Measurements from ENCODE around the gene LMBR1.
"Not testable (repeated sequence)": the region's sequence is repeated elsewhere in the genome, so short reads cannot be mapped to it uniquely, and the experiment has no call there.

The LMBR1 gene

GRCh38 chr7:156920076-156920475, 27.1 kb upstream of the LMBR1 start:
- H3K9me3 Mint-ChIP-seq = peaks cover 4 to 6% of the 10 kb centered on the region in 2 donors
- peak overlapping the region in 1 of 2 donors; percentile 38 for H3K27ac Mint-ChIP-seq
- peak overlapping the region in 1 of 2 donors; percentile 51 for H3K4me3 Mint-ChIP-seq
- ATAC-seq (no peak), DNase-seq (no peak)
- peaks cover 59% of the 10 kb centered on the region for H3K27me3 Mint-ChIP-seq
- peaks cover 67% of the 10 kb centered on the region for H3K4me1 Mint-ChIP-seq

- no peak for DNase-seq
- peaks cover 54% of the 10 kb centered on the region for H3K27me3 Mint-ChIP-seq
- H3K9me3 Mint-ChIP-seq = peaks cover 4 to 6% of the 10 kb centered on the region in 2 donors
- peak overlapping the region in 1 of 2 donors; percentile 30 for H3K27ac Mint-ChIP-seq
- H3K4me3 Mint-ChIP-seq = peak overlapping the region in 1 of 2 donors; percentile 64
- H3K4me1 Mint-ChIP-seq = peaks cover 62% of the 10 kb centered on the region
- no peak for ATAC-seq
These were observed 26.2 kb upstream of the LMBR1 start for GRCh38 chr7:156919132-156919713.

- Mint-ChIP-seq H3K4me3 (peak overlapping the region; percentile 24 to 64), H3K9me3 (peaks cover 4 to 6% of the 10 kb centered on the region in 2 donors), H3K4me1 (peaks cover 56% of the 10 kb centered on the region), H3K27ac (peak overlapping the region in 1 of 2 donors; percentile 66), H3K27me3 (peaks cover 57% of the 10 kb centered on the region)
- DNase-seq (no peak), ATAC-seq (peak; percentile 72)
These were observed 25.7 kb upstream of the LMBR1 start for GRCh38 chr7:156918635-156919034.

DNA sequence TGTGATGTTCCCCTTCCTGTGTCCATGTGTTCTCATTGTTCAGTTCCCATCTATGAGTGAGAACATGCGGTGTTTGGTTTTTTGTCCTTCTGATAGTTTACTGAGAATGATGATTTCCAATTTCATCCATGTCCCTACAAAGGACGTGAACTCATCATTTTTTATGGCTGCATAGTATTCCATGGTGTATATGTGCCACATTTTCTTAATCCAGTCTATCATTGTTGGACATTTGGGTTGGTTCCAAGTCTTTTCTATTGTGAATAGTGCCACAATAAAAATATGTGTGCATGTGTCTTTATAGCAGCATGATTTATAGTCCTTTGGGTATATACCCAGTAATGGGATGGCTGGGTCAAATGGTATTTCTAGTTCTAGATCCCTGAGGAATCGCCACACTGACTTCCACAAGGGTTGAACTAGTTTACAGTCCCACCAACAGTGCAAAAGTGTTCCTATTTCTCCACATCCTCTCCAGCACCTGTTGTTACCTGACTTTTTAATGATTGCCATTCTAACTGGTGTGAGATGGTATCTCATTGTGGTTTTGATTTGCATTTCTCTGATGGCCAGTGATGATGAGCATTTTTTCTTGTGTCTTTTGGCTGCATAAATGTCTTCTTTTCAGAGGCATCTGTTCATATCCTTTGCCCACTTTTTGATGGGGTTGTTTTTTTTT, 16.7 kb upstream of the LMBR1 start:
- not testable (repeated sequence) for H3K9me3 Mint-ChIP-seq, H3K27ac Mint-ChIP-seq, H3K4me3 Mint-ChIP-seq, ATAC-seq, DNase-seq
- H3K27me3 Mint-ChIP-seq = peaks cover 20% of the 10 kb centered on the region
- peaks cover 13% of the 10 kb centered on the region for H3K4me1 Mint-ChIP-seq

DNA sequence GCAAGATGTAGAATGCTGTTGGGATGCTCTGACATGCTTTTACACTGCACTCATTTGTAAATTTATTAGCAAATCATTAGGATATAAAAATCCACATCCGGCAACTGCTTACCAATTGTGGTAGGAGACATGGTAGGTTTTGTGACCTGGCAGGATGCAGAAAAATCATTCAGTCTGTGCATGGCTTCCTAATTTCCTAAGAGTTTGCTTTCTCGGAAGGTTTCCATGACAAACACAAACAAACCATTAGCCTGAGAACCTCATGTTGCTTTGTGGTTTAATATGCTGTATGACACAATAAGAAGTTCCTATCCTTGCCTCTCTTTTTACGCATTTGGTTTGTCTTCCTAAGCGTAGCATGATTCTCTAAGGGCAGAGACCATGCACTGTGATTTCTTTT, 14.7 kb upstream of the LMBR1 start:
- Mint-ChIP-seq H3K4me3 (no peak overlapping the region), H3K9me3 (no peaks in the 10 kb centered on the region), H3K4me1 (peaks cover 25% of the 10 kb centered on the region), H3K27me3 (peaks cover 10% of the 10 kb centered on the region), H3K27ac (no peak overlapping the region)
- DNase-seq (no peak), ATAC-seq (no peak)

GRCh38 chr7:156906200-156906649, 13.2 kb upstream of the LMBR1 start:
- Mint-ChIP-seq H3K27me3 (no peaks in the 10 kb centered on the region), H3K9me3 (peaks cover 0 to 6% of the 10 kb centered on the region in 2 donors), H3K27ac (no peak overlapping the region), H3K4me3 (no peak overlapping the region), H3K4me1 (peaks cover 36% of the 10 kb centered on the region)
- DNase-seq (no peak), ATAC-seq (no peak)

GRCh38 chr7:156903232-156903909, 10.4 kb upstream of the LMBR1 start:
- peak; percentile 92 for ATAC-seq
- H3K27me3 Mint-ChIP-seq = no peaks in the 10 kb centered on the region
- peak overlapping the region in 1 of 2 donors; percentile 75 for H3K27ac Mint-ChIP-seq
- peaks cover 0 to 6% of the 10 kb centered on the region in 2 donors for H3K9me3 Mint-ChIP-seq
- peak in 1 of 2 donors; percentile 42 for DNase-seq
- H3K4me3 Mint-ChIP-seq = peak overlapping the region in 1 of 2 donors; percentile 49
- peaks cover 30% of the 10 kb centered on the region for H3K4me1 Mint-ChIP-seq

GRCh38 chr7:156900093-156900492, 7.1 kb upstream of the LMBR1 start:
- not testable (repeated sequence) for H3K4me3 Mint-ChIP-seq, H3K27ac Mint-ChIP-seq, ATAC-seq, DNase-seq, H3K9me3 Mint-ChIP-seq, H3K27me3 Mint-ChIP-seq
- H3K4me1 Mint-ChIP-seq = peaks cover 43% of the 10 kb centered on the region

GRCh38 chr7:156898938-156899337, 6.0 kb upstream of the LMBR1 start:
- Mint-ChIP-seq H3K27ac (no peak overlapping the region), H3K4me1 (peaks cover 48% of the 10 kb centered on the region), H3K4me3 (no peak overlapping the region), H3K9me3 (peaks cover 6 to 9% of the 10 kb centered on the region in 2 donors), H3K27me3 (no peaks in the 10 kb centered on the region)
- no peak for ATAC-seq
- no peak for DNase-seq

DNA sequence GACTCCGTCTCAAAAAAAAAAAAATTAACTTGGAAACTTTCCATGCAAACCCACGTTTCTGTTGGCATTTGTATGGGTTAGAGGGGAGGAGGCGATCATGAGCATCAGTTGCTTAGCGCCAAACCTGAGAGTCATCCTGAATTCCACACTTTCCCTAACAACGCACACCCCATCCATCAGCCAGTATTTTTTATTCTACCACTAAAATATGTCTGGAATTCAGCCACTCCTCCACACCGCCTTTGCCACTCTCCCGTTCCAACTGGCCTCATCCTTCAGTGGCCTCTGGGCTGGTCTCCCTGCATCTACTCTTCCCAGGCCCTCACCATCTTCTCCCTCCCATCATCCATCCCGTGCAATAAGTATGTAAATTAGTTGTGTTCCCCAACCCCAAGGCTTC, 4.7 kb upstream of the LMBR1 start:
- DNase-seq = no peak
- no peak for ATAC-seq
- no peak overlapping the region for H3K4me3 Mint-ChIP-seq
- peaks cover 6 to 9% of the 10 kb centered on the region in 2 donors for H3K9me3 Mint-ChIP-seq
- peaks cover 36% of the 10 kb centered on the region for H3K4me1 Mint-ChIP-seq
- no peaks in the 10 kb centered on the region for H3K27me3 Mint-ChIP-seq
- no peak overlapping the region for H3K27ac Mint-ChIP-seq

GRCh38 chr7:156896388-156897022, 3.5 kb upstream of the LMBR1 start:
- H3K4me3 Mint-ChIP-seq = no peak overlapping the region
- H3K9me3 Mint-ChIP-seq = peaks cover 3 to 9% of the 10 kb centered on the region in 2 donors
- DNase-seq = no peak
- H3K4me1 Mint-ChIP-seq = peaks cover 33% of the 10 kb centered on the region
- no peak for ATAC-seq
- no peaks in the 10 kb centered on the region for H3K27me3 Mint-ChIP-seq
- H3K27ac Mint-ChIP-seq = peak overlapping the region; percentile 67 to 69

DNA sequence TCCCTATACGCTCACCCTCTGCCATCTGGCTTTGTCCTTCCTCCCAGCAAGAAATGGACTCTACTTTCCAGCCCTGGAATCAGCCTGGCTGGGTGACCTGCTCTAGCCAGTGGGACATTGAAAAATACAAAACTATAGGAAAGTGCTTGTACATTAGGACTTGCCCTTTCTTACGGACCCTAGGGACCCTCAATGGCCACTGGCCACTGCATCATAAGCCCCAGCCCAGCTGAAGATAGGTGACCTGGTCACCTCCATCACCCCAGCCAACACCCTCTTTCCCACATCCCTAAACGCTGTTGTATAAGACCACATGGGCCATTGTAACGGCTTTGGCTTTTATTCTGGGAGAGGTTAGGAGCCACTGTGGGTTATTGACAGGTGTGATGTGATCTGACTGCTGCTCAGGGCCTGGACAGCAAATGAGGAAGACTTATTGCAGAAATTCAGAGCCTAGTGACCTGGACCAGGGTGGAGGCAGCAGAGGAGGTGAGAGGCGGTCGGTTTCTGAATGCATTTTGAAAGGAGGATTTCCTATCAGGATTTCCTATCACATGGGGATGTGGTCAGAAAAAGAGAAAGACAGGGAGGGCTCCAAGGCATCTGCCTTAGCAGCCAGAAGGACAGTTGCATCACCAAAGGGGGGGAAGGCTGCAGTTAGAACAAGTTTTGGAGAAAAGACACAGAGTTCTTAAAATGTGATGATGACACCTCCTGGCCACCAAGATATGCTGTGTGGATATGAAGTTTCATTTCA, 2.2 kb upstream of the LMBR1 start:
- peak overlapping the region; percentile 41 to 89 for H3K4me3 Mint-ChIP-seq
- peak overlapping the region; percentile 23 to 75 for H3K27ac Mint-ChIP-seq
- no peak for DNase-seq

DNA sequence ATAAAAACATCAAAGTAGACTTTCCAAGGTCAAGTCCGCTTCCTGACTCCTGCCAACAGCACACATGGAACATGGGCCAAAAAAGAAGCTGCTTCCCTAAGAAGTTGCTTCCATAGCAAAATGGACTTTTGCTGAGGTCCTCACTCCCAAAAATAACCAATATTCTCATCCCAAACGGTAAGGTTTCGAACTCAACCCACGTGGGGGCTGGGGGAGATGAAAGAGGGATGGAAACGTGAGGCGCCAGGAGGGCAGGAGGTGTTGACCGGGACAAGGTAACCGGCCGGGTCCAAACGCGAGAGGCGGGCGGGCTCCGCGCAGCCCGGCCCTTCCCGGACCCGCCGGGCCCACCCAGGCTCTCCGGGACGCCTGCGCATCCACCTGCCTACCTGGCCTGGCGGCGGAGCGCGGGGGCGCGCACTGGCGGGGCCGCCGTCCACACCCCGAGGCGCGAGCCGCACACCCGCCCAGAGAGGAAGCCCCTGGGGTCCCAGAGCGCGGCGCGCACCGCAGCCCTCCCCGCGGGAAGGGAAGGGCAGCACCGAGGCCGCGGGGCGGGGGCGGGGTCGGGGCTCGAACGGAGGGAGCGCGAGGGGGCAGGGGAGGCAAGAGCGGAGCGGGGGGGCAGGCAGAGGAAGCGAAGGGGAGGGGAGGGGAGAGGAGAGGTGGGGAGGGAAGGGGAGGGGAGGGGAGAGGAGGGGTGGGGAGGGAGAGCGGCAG, 742 bp downstream of the LMBR1 start:
- Mint-ChIP-seq H3K4me3 (peak overlapping the region; percentile 86 to 92), H3K27me3 (no peaks in the 10 kb centered on the region), H3K9me3 (peaks cover 0 to 9% of the 10 kb centered on the region in 2 donors), H3K4me1 (peaks cover 59% of the 10 kb centered on the region), H3K27ac (peak overlapping the region; percentile 87 to 90)
- DNase-seq (peak; percentile 69 to 71), ATAC-seq (peak; percentile 57)

More for the DNA sequence above, 2.2 kb upstream of the LMBR1 start:
- peaks cover 0 to 9% of the 10 kb centered on the region in 2 donors for H3K9me3 Mint-ChIP-seq
- H3K27me3 Mint-ChIP-seq = no peaks in the 10 kb centered on the region
- peaks cover 36% of the 10 kb centered on the region for H3K4me1 Mint-ChIP-seq
- ATAC-seq = no peak

DNA sequence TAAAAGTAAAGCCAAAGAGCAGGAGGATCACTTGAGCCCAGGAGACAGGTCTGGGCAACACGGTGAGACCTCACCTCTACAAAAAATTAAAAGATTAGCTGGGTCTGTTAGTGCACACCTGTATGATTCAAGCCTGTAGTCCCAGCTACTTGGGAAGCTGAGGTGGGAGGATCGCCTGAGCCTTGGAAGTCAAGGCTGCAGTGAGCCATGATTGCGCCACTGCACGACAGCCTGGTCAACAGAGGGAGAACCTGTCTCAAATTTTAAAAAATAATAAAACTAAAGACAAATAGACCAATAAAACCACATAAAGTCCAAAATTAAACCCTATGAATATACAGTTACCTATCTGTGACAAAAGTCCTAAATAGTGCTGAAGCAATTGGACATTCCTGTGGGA, 3.2 kb downstream of the LMBR1 start:
- Mint-ChIP-seq H3K27ac (no peak overlapping the region), H3K9me3 (no peaks in the 10 kb centered on the region), H3K4me1 (peaks cover 36% of the 10 kb centered on the region), H3K27me3 (no peaks in the 10 kb centered on the region), H3K4me3 (no peak overlapping the region)
- DNase-seq (no peak), ATAC-seq (no peak)

All from stimulated activated naive CD8-positive, alpha-beta T cell treated with anti-CD3 and anti-CD28 coated beads, Interleukin-15, amount 100 ng/mL, for 72 hours (primary cell).